Skeletal muscle cell (primary cell): Measurements from ENCODE around the gene CBX5.

Experiments
- DNase-seq: peaks from one replicate; pipeline ENCODE4 v3.0.0-alpha.2; 2010; ENCODE audit warnings: low read depth
- H3K4me3 ChIP-seq: 2 replicates; pipeline ENCODE4 v1.5.1; 2011; ENCODE audit warnings: low read depth, mild to moderate bottlenecking, control low read depth, low read length, moderate library complexity

Gene CBX5

GRCh38 chr12:54276368-54276767 is 3.6 kb downstream of the CBX5 start:
- no peak for DNase-seq

GRCh38 chr12:54273981-54274380 is 5.9 kb downstream of the CBX5 start:
- no peak for DNase-seq
- H3K4me3 ChIP-seq: no peak overlapping the region

More at GRCh38 chr12:54276368-54276767, 3.6 kb downstream of the CBX5 start:
- H3K4me3 ChIP-seq: no peak overlapping the region

- DNase-seq: no peak
Measured at GRCh38 chr12:54272214-54272613, 7.7 kb downstream of the CBX5 start.

GRCh38 chr12:54270345-54270744 is 9.6 kb downstream of the CBX5 start:
- DNase-seq: no peak
- no peak overlapping the region for H3K4me3 ChIP-seq

More at GRCh38 chr12:54272214-54272613, 7.7 kb downstream of the CBX5 start:
- H3K4me3 ChIP-seq: no peak overlapping the region

GRCh38 chr12:54266852-54267251 is 13.1 kb downstream of the CBX5 start:
- no peak overlapping the region for H3K4me3 ChIP-seq
- DNase-seq: no peak

GRCh38 chr12:54265364-54265812 is 14.5 kb downstream of the CBX5 start:
- no peak overlapping the region for H3K4me3 ChIP-seq
- no peak for DNase-seq

- DNase-seq: no peak
- H3K4me3 ChIP-seq: no peak overlapping the region
Measured at GRCh38 chr12:54262403-54262925, 17.5 kb downstream of the CBX5 start.

GRCh38 chr12:54261815-54262402 is 18.0 kb downstream of the CBX5 start:
- H3K4me3 ChIP-seq: no peak overlapping the region
- DNase-seq: no peak

- peak overlapping the region; percentile 30 for H3K4me3 ChIP-seq
- DNase-seq: peak; percentile 65
Measured at GRCh38 chr12:54259194-54260011, 20.5 kb downstream of the CBX5 start.

GRCh38 chr12:54258201-54258681 is 21.7 kb downstream of the CBX5 start:
- DNase-seq: no peak
- no peak overlapping the region for H3K4me3 ChIP-seq

GRCh38 chr12:54257332-54257731 is 22.6 kb downstream of the CBX5 start:
- no peak for DNase-seq
- H3K4me3 ChIP-seq: no peak overlapping the region

- H3K4me3 ChIP-seq: no peak overlapping the region
- no peak for DNase-seq
Measured at GRCh38 chr12:54253240-54253639, 26.7 kb downstream of the CBX5 start.

- DNase-seq: no peak
- H3K4me3 ChIP-seq: no peak overlapping the region
Measured at GRCh38 chr12:54251667-54252284, 28.1 kb downstream of the CBX5 start.

- H3K4me3 ChIP-seq: no peak overlapping the region
- DNase-seq: no peak
Measured at GRCh38 chr12:54249489-54249888, 30.4 kb downstream of the CBX5 start.

GRCh38 chr12:54246011-54246641 is 33.8 kb downstream of the CBX5 start:
- no peak overlapping the region for H3K4me3 ChIP-seq
- DNase-seq: no peak

GRCh38 chr12:54240971-54241588 is 38.8 kb downstream of the CBX5 start:
- no peak for DNase-seq
- no peak overlapping the region for H3K4me3 ChIP-seq

- no peak overlapping the region for H3K4me3 ChIP-seq
- DNase-seq: no peak
Measured at GRCh38 chr12:54240129-54240528, 39.8 kb downstream of the CBX5 start.

GRCh38 chr12:54239620-54240019 is 40.3 kb downstream of the CBX5 start:
- no peak overlapping the region for H3K4me3 ChIP-seq
- DNase-seq: no peak

GRCh38 chr12:54238531-54238930 is 41.4 kb downstream of the CBX5 start:
- no peak overlapping the region for H3K4me3 ChIP-seq
- no peak for DNase-seq
